SK-N-MC (cell line): ENCODE data around the gene ABHD2.
"Not testable (repeated sequence)": the region's sequence is repeated elsewhere in the genome, so short reads cannot be mapped to it uniquely, and the experiment has no call there.

Experiments
- DNase-seq: peaks from one replicate; pipeline ENCODE4 v3.0.0-alpha.2; 2011; ENCODE audit warnings: low read depth, low spot score
- H3K27ac ChIP-seq: fragments of 200-600 bp; sonication (generic); 2 replicates; pipeline ENCODE4 v1.5.1; 2016; ENCODE audit warnings: mixed run types
- H3K36me3 ChIP-seq: fragments of 200-600 bp; sonication (generic); 2 replicates; pipeline ENCODE4 v1.6.1; 2017; ENCODE audit warnings: antibody characterized with exemption, low read length, mixed read lengths; ENCODE audit not compliant: insufficient read depth
- H3K4me3 ChIP-seq: fragments of 200-600 bp; sonication (generic); 2 replicates; pipeline ENCODE4 v1.5.1; 2016
- H3K9ac ChIP-seq: fragments of 200-600 bp; sonication (generic); 2 replicates; pipeline ENCODE4 v1.8.0; 2017; ENCODE audit warnings: mixed run types, mixed read lengths; ENCODE audit not compliant: insufficient read length
- H3K9me3 ChIP-seq: fragments of 200-600 bp; sonication (generic); 2 replicates; pipeline ENCODE4 v1.6.1; 2017; ENCODE audit warnings: low read depth, mild to moderate bottlenecking, antibody characterized with exemption, low read length, moderate library complexity, mixed read lengths
- EZH2 ChIP-seq: fragments of 200-600 bp; sonication (generic); IDR thresholded peaks from one replicate; pipeline ENCODE4 v1.6.1; 2017; ENCODE audit warnings: antibody characterized with exemption
- FOXP2 ChIP-seq: optimal IDR thresholded peaks from 2 replicates; pipeline ENCODE3; 2011; ENCODE audit warnings: mild to moderate bottlenecking, moderate library complexity; ENCODE audit not compliant: insufficient read depth; ENCODE audit errors: extremely low read length, control extremely low read depth
- POLR2AphosphoS5 ChIP-seq: IDR thresholded peaks from 2 replicates; pipeline ENCODE4 v1.6.1; 2012; ENCODE audit warnings: mild to moderate bottlenecking, low read depth, low read length, borderline replicate concordance

The ABHD2 gene

GRCh38 chr15:89243046-89243690, 154.9 kb downstream of the ABHD2 start:
- no peak for DNase-seq
- TF ChIP-seq FOXP2 (no peak), POLR2AphosphoS5 (no peak), EZH2 (no peak)
- peaks cover 22% of the 10 kb centered on the region for H3K36me3 ChIP-seq
- H3K9me3 ChIP-seq: no peaks in the 10 kb centered on the region
- peak overlapping the region; percentile 76 for H3K9ac ChIP-seq
- 0 out of 2 replicates have a peak overlapping the region, but pooled peaks have one; percentile 10 for H3K27ac ChIP-seq
- peak overlapping the region; percentile 82 for H3K4me3 ChIP-seq

DNA sequence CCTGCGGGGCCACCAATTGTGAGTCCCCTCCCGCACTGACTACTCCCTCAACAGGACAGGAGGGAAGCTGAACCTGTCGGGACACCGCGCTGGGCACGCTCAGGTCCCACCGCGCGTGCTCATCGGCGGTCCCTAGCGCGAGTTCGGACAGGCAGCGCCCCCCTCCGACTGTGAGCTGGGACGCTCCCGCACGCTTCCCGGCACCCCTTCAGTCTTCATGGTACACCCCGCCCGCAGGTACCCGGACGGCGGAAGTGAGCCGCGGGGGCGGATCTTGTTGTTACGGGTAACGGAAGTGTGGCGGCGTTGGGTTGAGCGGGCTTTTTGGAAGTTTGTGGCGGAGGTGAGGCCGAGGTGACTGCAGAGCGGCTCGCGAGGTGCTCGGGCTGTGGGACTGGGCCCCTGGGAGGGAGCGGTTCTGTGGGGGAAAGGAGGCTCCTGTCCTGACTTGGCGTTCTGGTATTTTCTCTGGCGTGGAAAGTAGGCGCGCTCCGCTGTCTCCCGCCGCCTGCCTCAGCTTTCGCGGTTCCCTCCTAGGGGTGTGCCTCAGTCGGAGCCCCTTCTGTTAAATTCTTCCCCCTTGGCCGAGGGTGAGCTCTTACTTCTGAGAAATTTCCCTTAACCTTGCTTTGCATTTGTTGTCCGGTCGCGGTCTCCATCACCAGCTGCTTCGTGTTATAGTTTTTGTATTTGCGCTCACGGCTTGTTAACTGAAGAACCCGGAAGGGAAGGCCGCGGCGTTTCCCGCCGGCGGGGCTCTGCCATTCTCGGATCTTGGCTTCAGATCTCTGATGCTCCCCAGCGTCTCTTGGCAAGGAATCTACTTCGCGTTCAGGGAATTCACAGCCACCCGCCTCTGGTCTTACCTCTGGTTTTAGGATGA, 155.7 kb downstream of the ABHD2 start, which contains the start of gene FANCI:
Gene FANCI, plus strand, starts transcription at position 289 of the 883 bp plus-strand sequence. CDS start 3,669 bp downstream, outside the sequence.
- peak; percentile 85; the same call in 1 of the 2 replicates for TF ChIP-seq POLR2AphosphoS5
- no peak for TF ChIP-seq FOXP2
- no peak for TF ChIP-seq EZH2
- Histone ChIP-seq H3K27ac (peak within 1 kb of the TSS; percentile 10; the same call in 1 of the 2 replicates), H3K4me3 (peak within 1 kb of the TSS; percentile 82), H3K9ac (peak within 1 kb of the TSS; percentile 76), H3K36me3 (peaks cover 29% of the 10 kb centered on the region), H3K9me3 (no peaks in the 10 kb centered on the region)
- DNase-seq: peak; percentile 72

DNA sequence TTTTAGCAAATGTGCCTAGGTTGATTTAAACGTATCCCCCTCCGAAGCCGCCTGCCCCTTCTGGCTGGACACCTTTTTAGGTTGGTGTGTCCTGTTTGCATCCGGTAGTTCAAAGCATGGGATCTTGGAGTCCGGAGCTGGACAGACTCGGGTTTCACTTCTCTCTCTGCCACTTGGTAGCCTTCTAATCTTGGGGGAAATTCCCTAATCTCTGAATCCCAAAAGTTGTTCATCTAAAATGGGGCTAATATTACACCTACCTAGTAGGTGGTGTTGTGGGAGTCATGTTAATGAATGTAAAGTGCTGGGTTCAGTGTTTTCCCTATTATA, 156.3 kb downstream of the ABHD2 start:
- Histone ChIP-seq H3K36me3 (peaks cover 36% of the 10 kb centered on the region), H3K27ac (peak overlapping the region; percentile 4; the same call in 1 of the 2 replicates), H3K9me3 (no peaks in the 10 kb centered on the region), H3K4me3 (peak overlapping the region; percentile 82), H3K9ac (peak overlapping the region; percentile 74)
- no peak for TF ChIP-seq EZH2
- no peak for TF ChIP-seq FOXP2
- no peak for TF ChIP-seq POLR2AphosphoS5
- no peak for DNase-seq

- no peak for DNase-seq
- TF ChIP-seq POLR2AphosphoS5 (no peak), FOXP2 (no peak), EZH2 (no peak)
- peaks cover 62% of the 10 kb centered on the region for H3K36me3 ChIP-seq
These were observed 159.2 kb downstream of the ABHD2 start for GRCh38 chr15:89247446-89247845.

GRCh38 chr15:89248584-89248983, 160.3 kb downstream of the ABHD2 start:
- TF ChIP-seq EZH2: no peak
- TF ChIP-seq POLR2AphosphoS5: no peak
- no peak for TF ChIP-seq FOXP2
- H3K4me3 ChIP-seq: no peak overlapping the region

More at GRCh38 chr15:89247446-89247845, 159.2 kb downstream of the ABHD2 start:
- H3K4me3 ChIP-seq: no peak overlapping the region
- no peaks in the 10 kb centered on the region for H3K9me3 ChIP-seq
- no peak overlapping the region for H3K9ac ChIP-seq
- H3K27ac ChIP-seq: no peak overlapping the region

DNA sequence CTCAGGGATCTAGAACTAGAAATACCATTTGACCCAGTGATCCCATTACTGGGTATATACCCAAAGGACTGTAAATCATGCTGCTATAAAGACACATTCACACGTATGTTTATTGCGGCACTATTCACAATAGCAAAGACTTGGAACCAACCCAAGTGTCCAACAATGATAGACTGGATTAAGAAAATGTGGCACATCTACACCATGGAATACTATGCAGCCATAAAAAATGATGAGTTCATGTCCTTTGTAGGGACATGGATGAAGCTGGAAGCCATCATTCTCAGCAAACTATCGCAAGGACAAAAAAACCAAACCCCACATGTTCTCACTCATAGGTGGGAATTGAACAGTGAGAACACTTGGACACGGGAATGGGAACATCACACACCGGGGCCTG, 161.9 kb downstream of the ABHD2 start:
- not testable (repeated sequence) for H3K4me3 ChIP-seq, DNase-seq, H3K9me3 ChIP-seq, H3K27ac ChIP-seq, H3K9ac ChIP-seq
- H3K36me3 ChIP-seq: peaks cover 81% of the 10 kb centered on the region

More at GRCh38 chr15:89248584-89248983, 160.3 kb downstream of the ABHD2 start:
- Histone ChIP-seq H3K9me3 (no peaks in the 10 kb centered on the region), H3K9ac (no peak overlapping the region), H3K36me3 (peaks cover 67% of the 10 kb centered on the region), H3K27ac (no peak overlapping the region)
- DNase-seq: no peak
